ENCODE measurements around the gene HLCS. TPM values are rescaled to one million over a fixed set of nuclear protein-coding genes. Genes with fewer than 3 reads are reported as not detected.

HLCS gene
- total RNA-seq, 2 donors from 2014 or later = 17.5 to 29.3 TPM

DNA sequence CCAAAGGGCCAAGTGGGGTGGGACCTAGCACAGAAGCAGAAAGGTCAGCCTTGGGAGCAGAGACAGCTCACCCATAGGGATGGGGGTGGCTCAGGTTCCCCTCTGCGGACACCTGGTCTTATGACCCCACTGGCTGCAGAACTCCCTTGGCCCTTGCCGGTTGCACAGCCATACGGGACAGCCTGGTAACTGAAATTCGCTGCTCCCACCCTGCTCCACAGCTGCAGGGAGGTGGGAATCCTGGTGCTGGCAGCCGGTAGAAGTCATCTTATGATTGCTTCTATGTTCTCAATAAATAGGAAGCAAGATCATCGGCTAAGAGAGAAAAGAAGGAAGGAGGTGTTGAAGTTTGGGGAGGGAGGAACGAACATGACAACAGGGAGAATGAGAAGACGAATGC, 64.1 kb downstream of the HLCS start:
- H3K36me3 ChIP-seq = no peaks in the 10 kb centered on the region
- TF ChIP-seq, protein P1, sequence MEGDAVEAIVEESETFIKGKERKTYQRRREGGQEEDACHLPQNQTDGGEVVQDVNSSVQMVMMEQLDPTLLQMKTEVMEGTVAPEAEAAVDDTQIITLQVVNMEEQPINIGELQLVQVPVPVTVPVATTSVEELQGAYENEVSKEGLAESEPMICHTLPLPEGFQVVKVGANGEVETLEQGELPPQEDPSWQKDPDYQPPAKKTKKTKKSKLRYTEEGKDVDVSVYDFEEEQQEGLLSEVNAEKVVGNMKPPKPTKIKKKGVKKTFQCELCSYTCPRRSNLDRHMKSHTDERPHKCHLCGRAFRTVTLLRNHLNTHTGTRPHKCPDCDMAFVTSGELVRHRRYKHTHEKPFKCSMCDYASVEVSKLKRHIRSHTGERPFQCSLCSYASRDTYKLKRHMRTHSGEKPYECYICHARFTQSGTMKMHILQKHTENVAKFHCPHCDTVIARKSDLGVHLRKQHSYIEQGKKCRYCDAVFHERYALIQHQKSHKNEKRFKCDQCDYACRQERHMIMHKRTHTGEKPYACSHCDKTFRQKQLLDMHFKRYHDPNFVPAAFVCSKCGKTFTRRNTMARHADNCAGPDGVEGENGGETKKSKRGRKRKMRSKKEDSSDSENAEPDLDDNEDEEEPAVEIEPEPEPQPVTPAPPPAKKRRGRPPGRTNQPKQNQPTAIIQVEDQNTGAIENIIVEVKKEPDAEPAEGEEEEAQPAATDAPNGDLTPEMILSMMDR (IDR thresholded peaks at IDR 0.05) = no peak
- no peak for ATAC-seq (ENCODE audit: insufficient number of reproducible peaks, low FRiP score, low read depth)

DNA sequence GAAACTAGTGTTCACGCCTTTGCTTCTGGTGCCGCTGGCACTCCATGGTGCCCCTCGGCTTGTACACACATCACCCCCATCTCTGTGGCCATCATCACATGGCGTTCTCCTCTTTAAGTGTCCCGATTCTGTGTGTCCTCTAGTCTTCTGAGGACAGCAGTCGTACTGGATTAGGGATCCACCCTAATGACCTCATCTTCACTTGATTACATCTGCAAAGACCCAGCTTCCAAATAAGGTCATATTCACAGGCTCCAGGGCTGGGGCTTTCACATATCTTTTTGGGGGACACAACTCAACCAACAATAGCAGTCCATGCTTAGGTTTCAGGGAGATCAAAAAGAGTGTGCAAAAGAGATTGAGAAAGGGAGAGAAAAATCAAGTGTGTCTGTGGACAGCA, 64.9 kb downstream of the HLCS start:
- H3K36me3 ChIP-seq = no peaks in the 10 kb centered on the region
- no peaks in the 10 kb centered on the region for H3K27me3 ChIP-seq (replicated peaks; ENCODE audit: insufficient read depth)
- H3K27ac ChIP-seq = no peak overlapping the region
- DNase-seq (ENCODE audit: low spot score) = no peak
- TF ChIP-seq, protein P1 (IDR thresholded peaks at IDR 0.05) = no peak
- ATAC-seq (ENCODE audit: insufficient number of reproducible peaks, low FRiP score, low read depth) = no peak
- H3K4me1 ChIP-seq (ENCODE audit: control insufficient read depth in 1 of 2, low read depth in 2 of 2) = no peaks in the 10 kb centered on the region
- H3K4me3 ChIP-seq = no peak overlapping the region
- no peaks in the 10 kb centered on the region for H3K9me3 ChIP-seq

More for the DNA sequence above, 64.1 kb downstream of the HLCS start:
- Histone ChIP-seq H3K27me3 (replicated peaks; ENCODE audit: insufficient read depth) (no peaks in the 10 kb centered on the region), H3K9me3 (no peaks in the 10 kb centered on the region), H3K27ac (no peak overlapping the region), H3K4me1 (ENCODE audit: control insufficient read depth in 1 of 2, low read depth in 2 of 2) (no peaks in the 10 kb centered on the region), H3K4me3 (no peak overlapping the region)
- DNase-seq (ENCODE audit: low spot score) = no peak

DNA sequence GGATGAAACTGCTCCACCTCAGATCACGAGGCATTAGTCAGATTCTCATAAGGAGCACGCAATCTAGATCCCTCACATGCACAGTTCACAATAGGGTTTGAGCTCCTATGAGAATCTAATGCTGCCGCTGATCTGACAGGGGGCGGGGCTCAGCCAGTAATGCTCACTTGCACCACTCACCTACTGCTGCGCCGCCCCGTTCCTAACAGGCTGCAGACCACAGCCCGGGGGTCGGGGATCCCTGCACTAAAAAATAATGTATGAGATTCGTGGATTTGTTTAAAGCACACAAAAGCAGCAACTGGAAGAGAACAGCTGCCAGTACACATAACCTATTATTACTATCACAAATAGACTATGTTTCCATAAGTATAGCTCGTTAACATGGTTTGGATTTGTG, 72.9 kb downstream of the HLCS start:
- H3K4me1 ChIP-seq (ENCODE audit: control insufficient read depth in 1 of 2, low read depth in 2 of 2) = no peaks in the 10 kb centered on the region
- no peaks in the 10 kb centered on the region for H3K36me3 ChIP-seq
- TF ChIP-seq, protein P1 (IDR thresholded peaks at IDR 0.05) = no peak
- H3K4me3 ChIP-seq = no peak overlapping the region
- no peak for ATAC-seq (ENCODE audit: insufficient number of reproducible peaks, low FRiP score, low read depth)
- no peak overlapping the region for H3K27ac ChIP-seq
- DNase-seq (ENCODE audit: low spot score) = no peak
- no peaks in the 10 kb centered on the region for H3K9me3 ChIP-seq
- H3K27me3 ChIP-seq (replicated peaks; ENCODE audit: insufficient read depth) = no peaks in the 10 kb centered on the region

DNA sequence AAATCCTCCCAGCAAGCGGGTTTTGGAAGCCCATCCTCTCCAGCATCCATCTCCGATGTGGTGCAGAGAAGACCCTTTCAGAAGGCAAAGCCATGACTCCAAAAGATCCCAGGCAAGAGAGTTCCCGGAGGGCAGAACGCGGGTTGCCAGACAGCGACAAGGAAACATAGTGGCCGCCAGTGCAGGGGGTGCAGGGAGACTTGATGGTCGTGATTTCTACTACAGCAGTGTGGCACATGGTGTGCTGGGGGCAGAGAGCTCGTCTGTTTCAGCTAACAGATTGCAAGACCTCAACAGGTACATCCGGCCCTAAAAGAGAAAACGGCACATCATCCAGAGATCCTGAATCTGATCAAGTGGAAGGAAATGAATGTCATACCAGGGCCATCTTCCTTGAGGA, 74.3 kb downstream of the HLCS start:
- no peaks in the 10 kb centered on the region for H3K36me3 ChIP-seq
- TF ChIP-seq, protein P1 (IDR thresholded peaks at IDR 0.05) = no peak
- no peak overlapping the region for H3K27ac ChIP-seq
- H3K9me3 ChIP-seq = no peaks in the 10 kb centered on the region
- ATAC-seq (ENCODE audit: insufficient number of reproducible peaks, low FRiP score, low read depth) (no peak), DNase-seq (ENCODE audit: low spot score) (no peak)
- no peaks in the 10 kb centered on the region for H3K27me3 ChIP-seq (replicated peaks; ENCODE audit: insufficient read depth)
- H3K4me3 ChIP-seq = no peak overlapping the region
- no peaks in the 10 kb centered on the region for H3K4me1 ChIP-seq (ENCODE audit: control insufficient read depth in 1 of 2, low read depth in 2 of 2)

DNA sequence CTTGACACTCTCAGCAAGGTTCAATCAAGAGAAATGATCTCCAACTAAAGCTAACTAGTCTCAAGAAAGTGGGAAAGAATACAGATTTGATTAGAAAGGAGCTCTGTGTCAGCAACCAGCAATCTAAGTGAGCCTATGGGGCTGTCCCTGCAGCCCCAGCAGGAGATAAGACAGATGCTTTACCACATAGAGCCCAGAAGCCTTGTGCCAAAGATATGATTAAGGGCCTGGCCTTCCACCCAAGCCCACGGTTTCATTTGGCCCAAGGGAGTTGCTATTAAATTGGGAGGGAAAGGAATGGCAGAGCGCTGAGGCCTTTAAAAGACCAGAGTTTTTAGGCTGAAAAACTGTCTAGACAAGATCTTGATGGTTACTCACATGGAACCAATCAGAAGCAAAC, 74.8 kb downstream of the HLCS start:
- Histone ChIP-seq H3K27me3 (replicated peaks; ENCODE audit: insufficient read depth) (no peaks in the 10 kb centered on the region), H3K4me3 (no peak overlapping the region), H3K9me3 (no peaks in the 10 kb centered on the region), H3K36me3 (no peaks in the 10 kb centered on the region), H3K4me1 (ENCODE audit: control insufficient read depth in 1 of 2, low read depth in 2 of 2) (no peaks in the 10 kb centered on the region), H3K27ac (no peak overlapping the region)
- DNase-seq (ENCODE audit: low spot score) = no peak
- TF ChIP-seq, protein P1 (IDR thresholded peaks at IDR 0.05) = no peak
- no peak for ATAC-seq (ENCODE audit: insufficient number of reproducible peaks, low FRiP score, low read depth)

Data from thoracic aorta (tissue), 2 donors.